Stimulated activated CD4-positive, alpha-beta T cell treated with anti-CD3 and anti-CD28 coated beads, Interleukin-2, amount 100 ng/mL, for 48 hours (primary cell): ENCODE data around the gene ZMYND8.
"Not testable (repeated sequence)": the region's sequence is repeated elsewhere in the genome, so short reads cannot be mapped to it uniquely, and the experiment has no call there.

Source experiments
- DNase-seq, 2 donors: peaks; one replicate each; pipeline ENCODE4 v3.0.0-alpha.2; 2020

Gene ZMYND8

GRCh38 chr20:47222468-47223119 lies 133.9 kb downstream of the ZMYND8 start:
- no peak for DNase-seq

- no peak for DNase-seq
These were observed 135.4 kb downstream of the ZMYND8 start for GRCh38 chr20:47221036-47221625.

- DNase-seq, result peak; percentile 59 to 63
These were observed 136.3 kb downstream of the ZMYND8 start for GRCh38 chr20:47220161-47220582.

GRCh38 chr20:47217482-47218446 lies 138.7 kb downstream of the ZMYND8 start:
- DNase-seq, result no peak

- DNase-seq, result no peak
These were observed 139.6 kb downstream of the ZMYND8 start for GRCh38 chr20:47216819-47217410.

- DNase-seq, result no peak
These were observed 140.7 kb downstream of the ZMYND8 start for GRCh38 chr20:47215653-47216397.

- DNase-seq, result no peak
These were observed 142.5 kb downstream of the ZMYND8 start for GRCh38 chr20:47213966-47214365.

GRCh38 chr20:47212606-47213207 lies 143.8 kb downstream of the ZMYND8 start:
- no peak for DNase-seq

- no peak for DNase-seq
These were observed 145.5 kb downstream of the ZMYND8 start for GRCh38 chr20:47211036-47211435.

GRCh38 chr20:47210470-47210869 lies 146.0 kb downstream of the ZMYND8 start:
- DNase-seq, result no peak

GRCh38 chr20:47209982-47210381 lies 146.5 kb downstream of the ZMYND8 start:
- DNase-seq, result no peak

- no peak for DNase-seq
These were observed 147.8 kb downstream of the ZMYND8 start for GRCh38 chr20:47208534-47209174.

GRCh38 chr20:47206962-47207641 lies 149.4 kb downstream of the ZMYND8 start:
- DNase-seq, result no peak

- DNase-seq, result not testable (repeated sequence)
These were observed 149.9 kb downstream of the ZMYND8 start for GRCh38 chr20:47206552-47206951.

GRCh38 chr20:47205577-47206123 lies 150.8 kb downstream of the ZMYND8 start:
- DNase-seq, result peak in 1 of 2 donors; percentile 58

- not testable (repeated sequence) for DNase-seq
These were observed 151.7 kb downstream of the ZMYND8 start for GRCh38 chr20:47204850-47205122.

GRCh38 chr20:47204008-47204849 lies 152.3 kb downstream of the ZMYND8 start:
- no peak for DNase-seq

- DNase-seq, result no peak
These were observed 153.5 kb downstream of the ZMYND8 start for GRCh38 chr20:47202733-47203667.
